Central memory CD4-positive, alpha-beta T cell (primary cell): Measurements from ENCODE around the gene STX18.
"Not testable (repeated sequence)": the region's sequence is repeated elsewhere in the genome, so short reads cannot be mapped to it uniquely, and the experiment has no call there.

Experiments used
- DNase-seq: peaks from one replicate; pipeline ENCODE4 v3.0.0; 2022

STX18 gene

GRCh38 chr4:4477796-4478195 lies 64.1 kb downstream of the STX18 start:
- DNase-seq = no peak

GRCh38 chr4:4477391-4477790 lies 64.5 kb downstream of the STX18 start:
- no peak for DNase-seq

- DNase-seq = no peak
Observed at GRCh38 chr4:4474476-4474875, 67.4 kb downstream of the STX18 start.

- no peak for DNase-seq
Observed at GRCh38 chr4:4472344-4472958, 69.4 kb downstream of the STX18 start.

- no peak for DNase-seq
Observed at GRCh38 chr4:4471195-4471594, 70.7 kb downstream of the STX18 start.

- DNase-seq = no peak
Observed at GRCh38 chr4:4470208-4470607, 71.6 kb downstream of the STX18 start.

- not testable (repeated sequence) for DNase-seq
Observed at GRCh38 chr4:4465238-4465637, 76.6 kb downstream of the STX18 start.

- DNase-seq = peak; percentile 1
Observed at GRCh38 chr4:4462970-4463369, 78.9 kb downstream of the STX18 start.

GRCh38 chr4:4461850-4462249 lies 80.0 kb downstream of the STX18 start:
- DNase-seq = peak; percentile 86

- no peak for DNase-seq
Observed at GRCh38 chr4:4461178-4461577, 80.7 kb downstream of the STX18 start.

- no peak for DNase-seq
Observed at GRCh38 chr4:4460759-4461158, 81.1 kb downstream of the STX18 start.

GRCh38 chr4:4459181-4459580 lies 82.7 kb downstream of the STX18 start:
- DNase-seq = no peak

GRCh38 chr4:4457803-4458553 lies 83.9 kb downstream of the STX18 start:
- DNase-seq = no peak

- DNase-seq = no peak
Observed at GRCh38 chr4:4456816-4457578, 84.9 kb downstream of the STX18 start.

GRCh38 chr4:4456351-4456750 lies 85.5 kb downstream of the STX18 start:
- no peak for DNase-seq

GRCh38 chr4:4455210-4455865 lies 86.5 kb downstream of the STX18 start:
- no peak for DNase-seq

GRCh38 chr4:4446434-4446833 lies 95.4 kb downstream of the STX18 start:
- no peak for DNase-seq

- no peak for DNase-seq
Observed at GRCh38 chr4:4443821-4444220, 98.0 kb downstream of the STX18 start.

- no peak for DNase-seq
Observed at GRCh38 chr4:4440333-4441061, 101.4 kb downstream of the STX18 start.

GRCh38 chr4:4439782-4440181 lies 102.1 kb downstream of the STX18 start:
- no peak for DNase-seq

GRCh38 chr4:4438891-4439290 lies 103.0 kb downstream of the STX18 start:
- DNase-seq = no peak

- no peak for DNase-seq
Observed at GRCh38 chr4:4437798-4438470, 103.9 kb downstream of the STX18 start.
